Esophagus muscularis mucosa (tissue), 4 donors: ENCODE measurements around the gene EPHA4. TPM values are rescaled to one million over a fixed set of nuclear protein-coding genes. Genes with fewer than 3 reads are reported as not detected.

Experiments used
- DNase-seq: peaks from one replicate; pipeline ENCODE4 v3.0.0-alpha.2; 2017; ENCODE audit errors: extremely low spot score
- H3K27ac ChIP-seq, 4 donors: fragments of 200-600 bp; sonication (generic); replicated peaks in 1 of 4; 1 replicate in 3 of 4; 2 replicates in 1 of 4; pipeline ENCODE4 v1.5.1; 2016 to 2019; ENCODE audit warnings: mild to moderate bottlenecking in 1 of 4
- H3K27me3 ChIP-seq, 4 donors: fragments of 200-600 bp; sonication (generic); one replicate each; pipeline versions ENCODE4 v1.5.1 to v1.6.0; 2016 to 2019
- H3K36me3 ChIP-seq, 4 donors: fragments of 200-600 bp; sonication (generic); one replicate each; pipeline ENCODE4 v1.5.1; 2016 to 2019
- H3K4me1 ChIP-seq, 4 donors: fragments of 200-600 bp; sonication (generic); one replicate each; pipeline ENCODE4 v1.5.1; 2016 to 2019
- H3K4me3 ChIP-seq, 4 donors: fragments of 200-600 bp; sonication (generic); 1 replicate in 2 of 4; 2 replicates in 2 of 4; pipeline ENCODE4 v1.5.1; 2016 to 2019; ENCODE audit warnings: mild to moderate bottlenecking in 4 of 4, moderate library complexity in 1 of 4
- H3K9me3 ChIP-seq, 4 donors: fragments of 200-600 bp; sonication (generic); 1 replicate in 3 of 4; 2 replicates in 1 of 4; pipeline ENCODE4 v1.5.1; 2016 to 2019
- CTCF ChIP-seq, 3 experiments: fragments of 200-600 bp in 2 of 3; fragments of 450-650 bp in 1 of 3; sonication (generic) in 2 of 3; IDR thresholded peaks; one replicate each; pipeline ENCODE4 v1.5.1; 2017 to 2019; ENCODE audit warnings: antibody characterized with exemption in 3 of 3, mild to moderate bottlenecking in 2 of 3, moderate library complexity in 1 of 3
- EP300 ChIP-seq: sonication (generic); formaldehyde crosslinking; IDR thresholded peaks from one replicate; pipeline ENCODE4 v1.6.1; 2017; ENCODE audit warnings: antibody characterized with exemption
- POLR2A ChIP-seq: fragments of 450-650 bp; IDR thresholded peaks from one replicate; pipeline ENCODE4 v1.6.1; 2017; ENCODE audit warnings: antibody characterized with exemption, moderate library complexity, mild to moderate bottlenecking, low read depth
- POLR2AphosphoS5 ChIP-seq, 2 donors: sonication (generic); formaldehyde crosslinking; IDR thresholded peaks; one replicate each; pipeline ENCODE4 v1.6.1; 2017; ENCODE audit warnings: antibody characterized with exemption in 2 of 2
- WGBS: methylation state at CpG from one replicate; pipeline ENCODE4 v1.1.5; 2018; 5-methylcytosine and 5-hydroxymethylcytosine counted together
- intact Hi-C: fragments of 100-400 bp; cut with DNase I; formaldehyde crosslinking; loops from one replicate; pipeline ENCODE4 v1.15.1; 2023
- total RNA-seq, 4 donors: library from RNA; depleted of rRNA; stranded (reverse); fragments of >200 nt; gene quantifications; one replicate each; pipeline versions ENCODE4 v1.1.0 to v1.2.1, GENCODE V29; 2016

EPHA4 gene
- total RNA-seq, 4 donors from 2014 or later = 15.4 to 25.9 (median 20.2) TPM

GRCh38 chr2:221482666-221483455, 89.2 kb downstream of the EPHA4 start:
- 73% methylated on average over 12 of the region's 12 CpGs for WGBS
- Histone ChIP-seq H3K4me1 (peaks cover 0 to 23% (median 20%) of the 10 kb centered on the region in 4 donors), H3K4me3 (no peak overlapping the region), H3K27ac (no peak overlapping the region), H3K36me3 (no peaks in the 10 kb centered on the region), H3K9me3 (no peaks in the 10 kb centered on the region), H3K27me3 (no peaks in the 10 kb centered on the region)
- DNase-seq = no peak
- intact Hi-C loops = no loop called here
- TF ChIP-seq CTCF (IDR thresholded peaks at IDR 0.05) (no peak), POLR2A (no peak), POLR2AphosphoS5 (IDR thresholded peaks at IDR 0.05) (no peak), EP300 (no peak)

GRCh38 chr2:221480821-221481220, 91.3 kb downstream of the EPHA4 start:
- peaks cover 0 to 31% (median 26%) of the 10 kb centered on the region in 4 donors for H3K4me1 ChIP-seq
- 83% methylated on average over 3 of the region's 3 CpGs for WGBS
- intact Hi-C loops = no loop called here
- no peak overlapping the region for H3K27ac ChIP-seq
- no peaks in the 10 kb centered on the region for H3K9me3 ChIP-seq
- TF ChIP-seq CTCF (IDR thresholded peaks at IDR 0.05) = no peak
- no peak for TF ChIP-seq EP300
- no peak for TF ChIP-seq POLR2AphosphoS5 (IDR thresholded peaks at IDR 0.05)
- no peak for TF ChIP-seq POLR2A
- H3K4me3 ChIP-seq = no peak overlapping the region
- H3K27me3 ChIP-seq = no peaks in the 10 kb centered on the region
- no peak for DNase-seq
- no peaks in the 10 kb centered on the region for H3K36me3 ChIP-seq

- Histone ChIP-seq H3K27me3 (no peaks in the 10 kb centered on the region), H3K9me3 (no peaks in the 10 kb centered on the region), H3K36me3 (no peaks in the 10 kb centered on the region), H3K4me1 (peaks cover 0 to 31% (median 26%) of the 10 kb centered on the region in 4 donors), H3K4me3 (no peak overlapping the region), H3K27ac (no peak overlapping the region)
- DNase-seq = no peak
- intact Hi-C loops = no loop called here
- WGBS = 62% methylated on average over 7 of the region's 7 CpGs
- TF ChIP-seq POLR2AphosphoS5 (IDR thresholded peaks at IDR 0.05) = no peak
- TF ChIP-seq POLR2A = no peak
- TF ChIP-seq CTCF (IDR thresholded peaks at IDR 0.05) = no peak
- no peak for TF ChIP-seq EP300
These were observed 91.9 kb downstream of the EPHA4 start for GRCh38 chr2:221480163-221480562.

GRCh38 chr2:221478485-221478863, 93.6 kb downstream of the EPHA4 start:
- no peaks in the 10 kb centered on the region for H3K36me3 ChIP-seq
- no peak for DNase-seq
- intact Hi-C loops = no loop called here
- WGBS = 45% methylated on average over 2 of the region's 2 CpGs
- H3K27me3 ChIP-seq = no peaks in the 10 kb centered on the region
- peak overlapping the region in 1 of 4 donors; percentile 11 for H3K27ac ChIP-seq
- no peak overlapping the region for H3K4me3 ChIP-seq
- H3K9me3 ChIP-seq = no peaks in the 10 kb centered on the region
- TF ChIP-seq POLR2A = no peak
- TF ChIP-seq CTCF (IDR thresholded peaks at IDR 0.05) = no peak
- no peak for TF ChIP-seq EP300
- no peak for TF ChIP-seq POLR2AphosphoS5 (IDR thresholded peaks at IDR 0.05)
- peaks cover 0 to 31% (median 26%) of the 10 kb centered on the region in 4 donors for H3K4me1 ChIP-seq
